ENCODE data around the gene ATP8B3. TPM values are rescaled to one million over a fixed set of nuclear protein-coding genes. Genes with fewer than 3 reads are reported as not detected.

ATP8B3 gene
- polyA plus RNA-seq, 1 donor: 0.99 TPM

DNA sequence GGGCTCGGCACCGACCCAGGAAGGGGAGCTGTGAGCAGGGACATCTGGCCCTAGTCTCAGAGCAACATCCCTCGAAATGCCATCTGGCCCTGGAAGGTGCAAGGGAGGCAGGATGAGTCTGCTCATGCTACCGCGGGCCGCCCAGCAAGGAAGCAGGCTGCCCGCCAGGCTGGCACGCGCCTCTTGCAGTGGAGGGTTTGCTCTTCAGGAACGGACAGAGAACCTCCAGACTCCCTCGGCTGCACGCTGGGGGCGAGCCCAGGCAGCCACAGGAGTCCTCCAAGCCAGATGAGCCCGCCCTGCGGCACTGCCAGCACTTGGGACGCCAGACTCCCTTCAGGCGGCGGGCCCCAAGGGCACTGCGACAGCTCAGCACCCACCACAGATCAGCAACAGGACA is 10.1 kb upstream of the ATP8B3 start:
- Histone ChIP-seq H3K27ac (ENCODE audit: low read length) (no peak overlapping the region), H3K36me3 (ENCODE audit: control insufficient read depth, insufficient read depth, low read length) (peaks cover 71% of the 10 kb centered on the region), H3K27me3 (ENCODE audit: control insufficient read depth, insufficient read depth, low read length) (no peaks in the 10 kb centered on the region)

DNA sequence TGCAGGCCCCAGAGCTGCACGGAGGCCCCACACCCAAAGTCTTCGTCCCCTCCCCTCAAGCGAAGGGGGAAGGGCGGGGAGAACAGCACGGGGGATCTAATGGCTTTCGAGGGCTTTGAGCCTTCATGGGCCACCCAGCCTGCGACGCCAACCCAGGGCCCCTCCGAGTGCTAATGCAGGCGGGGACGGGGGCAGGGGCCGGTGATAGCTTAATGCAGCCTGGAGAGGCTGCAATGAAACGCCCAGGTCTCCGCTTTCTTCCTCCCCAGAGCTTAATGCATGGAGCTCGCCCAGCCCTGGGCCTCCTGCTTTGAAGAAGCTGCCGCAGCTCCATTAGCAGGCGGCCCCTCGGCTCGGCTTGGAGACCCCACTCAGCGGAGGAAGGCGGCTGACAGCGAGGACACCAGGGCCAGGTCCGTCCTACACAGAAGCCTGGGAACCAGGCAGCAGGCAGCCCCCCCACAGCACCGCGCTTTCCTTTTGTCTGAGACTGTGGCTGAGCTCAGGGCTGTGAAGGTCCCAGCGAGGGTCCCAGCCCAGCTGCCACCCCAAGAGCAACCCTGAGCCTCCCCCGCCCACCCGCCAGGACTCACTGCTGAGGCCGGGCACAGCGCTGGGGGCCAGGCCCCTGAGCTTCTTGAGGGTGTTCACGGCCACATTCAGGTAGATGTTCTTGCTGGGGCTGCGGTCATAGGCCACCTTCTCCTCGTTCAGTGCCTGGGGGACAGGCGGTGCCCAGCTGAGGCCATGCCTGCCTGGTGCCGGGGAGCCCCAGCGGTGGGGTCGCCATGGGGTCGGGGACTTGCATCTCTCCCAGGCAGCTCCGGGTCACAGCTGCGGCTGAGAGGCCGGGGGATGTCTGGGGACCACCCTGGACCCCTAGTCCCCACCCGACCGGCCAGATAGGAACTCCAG is 7.5 kb upstream of the ATP8B3 start:
- H3K36me3 ChIP-seq (ENCODE audit: control insufficient read depth, insufficient read depth, low read length): peaks cover 85% of the 10 kb centered on the region
- H3K4me1 ChIP-seq (ENCODE audit: control insufficient read depth, insufficient read depth, low read length): no peaks in the 10 kb centered on the region
- no peaks in the 10 kb centered on the region for H3K27me3 ChIP-seq (ENCODE audit: control insufficient read depth, insufficient read depth, low read length)
- peaks cover 3% of the 10 kb centered on the region for H3K9me3 ChIP-seq (ENCODE audit: control insufficient read depth, low read depth, low read length)
- H3K4me3 ChIP-seq (ENCODE audit: low read length): no peak overlapping the region
- H3K27ac ChIP-seq (ENCODE audit: low read length): no peak overlapping the region
- no peak for DNase-seq
- WGBS (ENCODE audit: insufficient coverage, low lambda C conversion rate): no CpG with 5 or more reads among the region's 43 CpGs

More for the DNA sequence above, 10.1 kb upstream of the ATP8B3 start:
- H3K9me3 ChIP-seq (ENCODE audit: control insufficient read depth, low read depth, low read length): peaks cover 5% of the 10 kb centered on the region
- WGBS (ENCODE audit: insufficient coverage, low lambda C conversion rate): no CpG with 5 or more reads among the region's 19 CpGs
- peaks cover 13% of the 10 kb centered on the region for H3K4me1 ChIP-seq (ENCODE audit: control insufficient read depth, insufficient read depth, low read length)
- H3K4me3 ChIP-seq (ENCODE audit: low read length): no peak overlapping the region
- DNase-seq: no peak

DNA sequence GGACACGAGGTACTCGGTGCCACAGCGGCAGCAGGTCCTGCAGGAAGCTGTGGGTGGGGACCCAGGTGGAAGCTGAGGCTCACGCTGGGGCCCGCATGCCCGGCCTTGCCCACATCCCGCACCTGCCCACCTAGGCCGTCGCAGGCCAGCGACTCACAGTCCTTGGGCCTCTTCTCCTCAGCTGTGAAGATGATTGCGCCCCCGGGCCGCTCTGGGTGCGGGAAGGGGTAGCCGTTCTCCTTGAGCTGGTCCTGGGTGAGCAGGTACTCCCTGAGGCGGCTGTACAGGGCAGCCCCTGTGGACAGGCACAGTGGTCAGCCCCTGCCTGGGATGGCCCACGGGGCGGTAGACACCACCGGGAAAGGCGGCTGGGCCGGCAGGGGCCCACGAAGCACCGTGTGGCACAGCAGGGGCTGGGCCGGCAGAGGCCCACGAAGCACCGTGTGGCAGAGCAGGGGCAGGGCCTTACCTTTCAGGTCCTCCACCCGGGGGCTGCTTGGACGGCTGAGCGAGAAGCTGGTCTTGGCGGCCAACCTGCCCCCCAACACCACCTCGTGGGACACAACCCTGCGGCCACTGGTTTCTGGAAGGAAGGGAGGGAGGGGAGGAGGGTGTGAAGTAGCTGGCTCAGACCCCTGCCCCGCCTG is 6.6 kb upstream of the ATP8B3 start:
- no peak for DNase-seq
- Histone ChIP-seq H3K36me3 (ENCODE audit: control insufficient read depth, insufficient read depth, low read length) (peaks cover 76% of the 10 kb centered on the region), H3K27ac (ENCODE audit: low read length) (no peak overlapping the region), H3K4me3 (ENCODE audit: low read length) (no peak overlapping the region), H3K4me1 (ENCODE audit: control insufficient read depth, insufficient read depth, low read length) (no peaks in the 10 kb centered on the region), H3K9me3 (ENCODE audit: control insufficient read depth, low read depth, low read length) (no peaks in the 10 kb centered on the region), H3K27me3 (ENCODE audit: control insufficient read depth, insufficient read depth, low read length) (no peaks in the 10 kb centered on the region)
- WGBS (ENCODE audit: insufficient coverage, low lambda C conversion rate): no CpG with 5 or more reads among the region's 33 CpGs

DNA sequence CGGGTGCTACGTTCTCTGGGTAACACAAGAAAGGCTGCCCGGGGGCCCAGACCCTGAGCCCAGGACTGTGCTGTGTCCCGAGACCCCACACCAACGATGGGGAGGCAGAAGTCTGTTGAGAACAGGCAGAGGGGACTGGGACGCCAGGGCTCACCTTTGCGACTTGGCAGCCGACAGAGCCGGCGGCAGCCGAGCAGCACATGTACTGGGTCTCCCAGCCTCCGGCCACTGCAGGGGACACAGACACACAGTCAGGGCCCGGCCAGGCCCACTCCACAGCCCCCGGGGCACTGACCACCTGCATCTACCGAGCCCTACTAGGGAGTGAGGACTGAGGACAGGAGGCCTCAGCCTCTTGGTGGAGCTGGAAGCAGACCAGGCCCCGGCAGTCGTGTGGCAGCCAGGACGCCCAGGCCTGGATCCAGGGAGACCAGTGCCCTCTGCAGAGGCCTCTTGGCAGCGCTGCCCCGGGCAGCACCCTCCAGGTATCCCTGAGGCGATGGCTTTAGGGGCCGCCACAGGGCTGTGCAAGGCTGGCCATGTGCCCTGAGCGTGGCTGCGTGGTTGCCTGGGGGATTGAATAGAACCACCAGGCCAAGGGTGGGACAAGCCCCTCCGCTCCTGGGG is 5.6 kb upstream of the ATP8B3 start:
- WGBS (ENCODE audit: insufficient coverage, low lambda C conversion rate): no CpG with 5 or more reads among the region's 25 CpGs

DNA sequence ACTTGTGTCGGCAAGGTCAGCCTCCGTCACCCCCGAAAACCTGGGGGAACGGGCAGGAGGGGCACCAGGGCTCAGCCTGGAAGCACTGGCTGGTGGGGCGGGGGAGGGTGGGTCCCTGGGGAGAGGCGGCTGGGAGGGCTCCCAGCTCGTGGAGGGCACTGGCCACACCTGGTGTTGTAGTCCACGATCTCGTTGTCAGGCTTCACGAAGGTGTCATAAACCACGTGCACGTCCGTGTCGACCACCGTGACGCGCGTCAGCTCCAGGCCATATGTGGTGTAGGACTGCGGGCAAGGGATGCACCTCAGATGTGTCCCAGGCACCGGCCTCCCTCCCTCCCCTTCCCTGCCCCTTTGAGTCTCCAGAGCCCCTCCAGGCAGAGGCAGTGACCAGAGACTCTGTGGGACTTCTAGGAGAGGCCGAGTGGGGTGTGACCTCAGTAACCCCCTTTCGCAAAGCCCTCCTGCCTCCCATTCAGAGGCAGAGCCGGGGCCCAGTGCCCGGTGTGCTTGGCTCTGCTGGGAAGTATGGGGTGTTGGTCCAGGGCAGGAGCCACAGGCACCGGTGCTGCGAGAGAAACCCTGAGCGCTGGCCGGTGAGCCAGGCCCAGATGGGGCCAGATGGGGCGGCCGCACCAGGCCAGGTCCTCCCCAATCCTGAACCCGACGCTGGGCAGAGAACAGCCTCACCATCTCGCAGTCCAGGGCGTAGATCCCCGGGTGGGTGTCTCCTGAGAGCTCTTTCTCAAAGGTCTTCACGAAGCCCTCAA is 4.6 kb upstream of the ATP8B3 start:
- peaks cover 58% of the 10 kb centered on the region for H3K36me3 ChIP-seq (ENCODE audit: control insufficient read depth, insufficient read depth, low read length)
- no peak for DNase-seq
- no peaks in the 10 kb centered on the region for H3K27me3 ChIP-seq (ENCODE audit: control insufficient read depth, insufficient read depth, low read length)
- WGBS (ENCODE audit: insufficient coverage, low lambda C conversion rate): no CpG with 5 or more reads among the region's 36 CpGs
- H3K4me1 ChIP-seq (ENCODE audit: control insufficient read depth, insufficient read depth, low read length): peaks cover 8% of the 10 kb centered on the region
- no peaks in the 10 kb centered on the region for H3K9me3 ChIP-seq (ENCODE audit: control insufficient read depth, low read depth, low read length)
- no peak overlapping the region for H3K4me3 ChIP-seq (ENCODE audit: low read length)
- no peak overlapping the region for H3K27ac ChIP-seq (ENCODE audit: low read length)

More for the DNA sequence above, 5.6 kb upstream of the ATP8B3 start:
- no peak overlapping the region for H3K27ac ChIP-seq (ENCODE audit: low read length)
- H3K4me1 ChIP-seq (ENCODE audit: control insufficient read depth, insufficient read depth, low read length): peaks cover 6% of the 10 kb centered on the region
- no peaks in the 10 kb centered on the region for H3K27me3 ChIP-seq (ENCODE audit: control insufficient read depth, insufficient read depth, low read length)
- H3K4me3 ChIP-seq (ENCODE audit: low read length): no peak overlapping the region
- DNase-seq: no peak
- peaks cover 68% of the 10 kb centered on the region for H3K36me3 ChIP-seq (ENCODE audit: control insufficient read depth, insufficient read depth, low read length)
- no peaks in the 10 kb centered on the region for H3K9me3 ChIP-seq (ENCODE audit: control insufficient read depth, low read depth, low read length)

DNA sequence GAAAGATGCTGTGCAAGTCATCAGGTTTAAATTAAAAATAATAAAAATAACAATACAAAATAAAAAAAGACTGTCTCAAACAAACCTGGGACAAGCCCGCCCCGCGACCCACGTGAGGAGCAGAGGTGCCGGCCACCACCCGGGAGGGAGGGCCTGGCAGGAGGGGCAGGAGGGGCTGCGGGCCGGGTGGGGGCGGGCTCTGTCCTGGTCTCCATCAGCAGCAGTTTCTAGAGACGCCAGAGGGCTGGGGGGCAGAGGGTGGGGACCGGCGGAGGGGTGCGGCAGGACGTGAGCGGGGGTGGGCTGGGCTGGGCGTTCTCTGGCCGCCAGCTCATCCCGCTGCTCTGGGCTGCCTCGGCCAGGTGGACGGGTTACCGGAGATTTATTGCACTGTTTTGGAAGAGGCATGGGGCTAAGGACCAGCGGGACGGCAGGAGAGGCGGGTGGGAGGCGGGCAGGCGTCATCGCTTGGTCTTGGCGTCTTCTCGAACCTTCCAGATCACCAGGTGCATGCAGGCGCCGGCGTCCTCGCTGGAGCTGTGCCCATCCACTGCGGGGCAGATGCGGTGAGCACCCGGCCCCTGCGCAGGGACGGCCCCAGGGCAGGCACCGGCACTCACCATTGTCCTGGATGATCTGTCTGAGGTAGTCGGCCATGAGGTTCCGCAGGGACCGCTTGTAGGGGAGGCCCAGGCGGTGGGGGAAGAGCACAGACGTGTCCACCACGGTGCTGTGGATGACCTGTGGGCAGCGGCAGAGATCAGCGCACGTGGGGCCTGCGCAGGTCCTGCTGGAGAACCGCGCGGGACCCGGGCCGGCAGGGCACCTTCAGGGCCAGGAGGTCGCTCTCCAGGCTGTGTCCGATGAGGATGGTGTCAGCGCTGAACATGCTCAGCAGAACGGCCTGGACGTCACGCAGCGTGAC is 3.8 kb upstream of the ATP8B3 start:
- Histone ChIP-seq H3K4me1 (ENCODE audit: control insufficient read depth, insufficient read depth, low read length) (peaks cover 8% of the 10 kb centered on the region), H3K9me3 (ENCODE audit: control insufficient read depth, low read depth, low read length) (no peaks in the 10 kb centered on the region), H3K27me3 (ENCODE audit: control insufficient read depth, insufficient read depth, low read length) (no peaks in the 10 kb centered on the region), H3K27ac (ENCODE audit: low read length) (no peak overlapping the region), H3K4me3 (ENCODE audit: low read length) (no peak overlapping the region), H3K36me3 (ENCODE audit: control insufficient read depth, insufficient read depth, low read length) (peaks cover 54% of the 10 kb centered on the region)
- DNase-seq: no peak
- no CpG with 5 or more reads among the region's 61 CpGs for WGBS (ENCODE audit: insufficient coverage, low lambda C conversion rate)

DNA sequence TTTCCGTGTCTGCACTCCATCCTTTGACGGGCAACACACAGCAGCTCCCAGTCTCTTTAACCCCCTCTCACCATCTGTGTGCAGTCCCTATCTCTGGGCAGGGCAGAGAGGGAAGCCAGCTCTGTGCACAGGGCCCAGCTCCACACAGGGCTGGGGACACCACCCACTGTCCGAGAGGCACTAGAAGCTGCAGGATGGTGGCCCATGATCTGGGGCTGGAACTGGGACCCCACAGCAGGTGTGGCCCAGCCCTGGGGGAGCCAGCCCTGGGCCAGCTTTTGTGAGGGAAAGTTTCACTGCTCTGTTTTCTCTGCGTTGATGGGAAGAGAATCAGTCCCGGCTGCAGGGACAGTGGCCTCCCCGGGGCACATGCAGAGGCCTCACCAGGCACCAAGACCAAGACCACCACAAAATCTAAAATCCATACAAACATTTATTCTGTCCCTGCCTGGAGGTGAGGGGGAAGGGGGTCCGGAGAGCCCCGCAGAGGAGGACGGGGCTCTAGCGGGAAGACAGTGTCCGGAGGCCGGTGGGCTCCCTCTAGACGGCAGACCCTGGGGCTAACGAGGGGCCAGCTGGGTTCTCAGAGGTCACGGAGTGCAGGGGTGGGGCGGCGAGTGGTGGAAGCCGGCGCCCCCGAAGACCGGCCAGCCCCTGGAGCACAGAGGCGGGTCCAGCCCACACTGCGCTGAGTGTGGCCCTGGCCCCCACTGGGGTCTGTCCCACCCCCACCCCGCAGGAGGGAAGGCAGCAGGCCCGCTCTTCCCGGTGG is 2.9 kb upstream of the ATP8B3 start:
- Histone ChIP-seq H3K9me3 (ENCODE audit: control insufficient read depth, low read depth, low read length) (no peaks in the 10 kb centered on the region), H3K4me1 (ENCODE audit: control insufficient read depth, insufficient read depth, low read length) (peaks cover 8% of the 10 kb centered on the region), H3K27ac (ENCODE audit: low read length) (no peak overlapping the region), H3K27me3 (ENCODE audit: control insufficient read depth, insufficient read depth, low read length) (no peaks in the 10 kb centered on the region), H3K36me3 (ENCODE audit: control insufficient read depth, insufficient read depth, low read length) (peaks cover 49% of the 10 kb centered on the region), H3K4me3 (ENCODE audit: low read length) (no peak overlapping the region)
- WGBS (ENCODE audit: insufficient coverage, low lambda C conversion rate): no CpG with 5 or more reads among the region's 26 CpGs
- DNase-seq: no peak

DNA sequence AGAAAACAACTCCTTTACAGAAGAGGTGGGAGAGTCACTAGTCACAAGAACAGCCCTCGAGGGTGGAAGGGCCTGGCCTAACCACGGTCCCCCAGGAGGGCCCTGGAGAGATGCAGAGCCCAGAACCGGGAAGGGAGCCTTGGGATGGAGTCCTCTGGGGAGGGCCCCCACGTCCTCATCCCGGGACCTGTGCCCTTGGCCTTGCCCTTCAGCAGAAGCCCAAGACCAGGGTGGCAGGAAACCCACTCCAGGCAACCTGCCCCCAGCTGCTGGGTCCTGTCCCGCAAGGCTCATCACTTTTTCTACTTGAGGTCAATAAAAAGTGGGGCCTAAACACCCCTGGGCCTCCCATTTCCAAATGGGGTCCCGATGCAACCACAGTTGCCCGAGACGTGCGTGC is 2.3 kb upstream of the ATP8B3 start:
- H3K27ac ChIP-seq (ENCODE audit: low read length): no peak overlapping the region
- H3K4me1 ChIP-seq (ENCODE audit: control insufficient read depth, insufficient read depth, low read length): peaks cover 8% of the 10 kb centered on the region
- H3K27me3 ChIP-seq (ENCODE audit: control insufficient read depth, insufficient read depth, low read length): no peaks in the 10 kb centered on the region
- no peak for DNase-seq
- H3K36me3 ChIP-seq (ENCODE audit: control insufficient read depth, insufficient read depth, low read length): peaks cover 42% of the 10 kb centered on the region
- WGBS (ENCODE audit: insufficient coverage, low lambda C conversion rate): no CpG with 5 or more reads among the region's 10 CpGs
- no peak overlapping the region for H3K4me3 ChIP-seq (ENCODE audit: low read length)
- H3K9me3 ChIP-seq (ENCODE audit: control insufficient read depth, low read depth, low read length): no peaks in the 10 kb centered on the region
